Uterus (tissue), 4 donors: ENCODE data around the gene RBL1. TPM values are rescaled to one million over a fixed set of nuclear protein-coding genes. Genes with fewer than 3 reads are reported as not detected.
"Not testable (repeated sequence)": the region's sequence is repeated elsewhere in the genome, so short reads cannot be mapped to it uniquely, and the experiment has no call there.

ENCODE experiments used
- DNase-seq, 2 donors: peaks; one replicate each; pipeline ENCODE4 v3.0.0-alpha.2; 2019 to 2020
- H3K27ac ChIP-seq, 2 donors: fragments of 200-600 bp; sonication (generic); 1 replicate in 1 of 2; 2 replicates in 1 of 2; pipeline ENCODE4 v1.5.1; 2016 to 2018
- H3K27me3 ChIP-seq, 2 donors: fragments of 200-600 bp; sonication (generic); one replicate each; pipeline ENCODE4 v1.5.1; 2018 to 2019; ENCODE audit warnings: control low read depth in 1 of 2
- H3K36me3 ChIP-seq, 2 donors: fragments of 200-600 bp; sonication (generic); one replicate each; pipeline ENCODE4 v1.5.1; 2019; ENCODE audit warnings: control low read depth in 1 of 2
- H3K4me1 ChIP-seq, 2 donors: fragments of 200-600 bp; sonication (generic); one replicate each; pipeline ENCODE4 v1.5.1; 2018 to 2019; ENCODE audit warnings: control low read depth in 1 of 2
- H3K4me3 ChIP-seq, 2 donors: fragments of 200-600 bp; sonication (generic); 1 replicate in 1 of 2; 2 replicates in 1 of 2; pipeline ENCODE4 v1.5.1; 2018 to 2019; ENCODE audit warnings: mild to moderate bottlenecking in 1 of 2
- H3K9me3 ChIP-seq, 2 donors: fragments of 200-600 bp; sonication (generic); one replicate each; pipeline ENCODE4 v1.5.1; 2019; ENCODE audit warnings: control low read depth in 1 of 2
- CTCF ChIP-seq, 4 experiments: fragments of 200-600 bp in 2 of 4; fragments of 450-650 bp in 2 of 4; sonication (generic) in 2 of 4; IDR thresholded peaks; one replicate each; pipeline ENCODE4 v1.5.1; 2016 to 2019; ENCODE audit warnings: antibody characterized with exemption in 4 of 4, mild to moderate bottlenecking in 2 of 4, moderate library complexity in 1 of 4
- POLR2A ChIP-seq, 2 donors: fragments of 450-650 bp; IDR thresholded peaks; one replicate each; pipeline ENCODE4 v1.6.1; 2016; ENCODE audit warnings: antibody characterized with exemption in 2 of 2, mild to moderate bottlenecking in 1 of 2, moderate library complexity in 1 of 2
- intact Hi-C: fragments of 100-400 bp; cut with DNase I; formaldehyde crosslinking; loops from one replicate; pipeline ENCODE4 v1.15.1; 2023; ENCODE audit warnings: low total_unique reads
- total RNA-seq, 4 donors: library from RNA; depleted of rRNA in 3 of 4; stranded (reverse); fragments of >200 nt in 3 of 4; gene quantifications; one replicate each; pipeline versions ENCODE4 v1.1.0 to v1.2.4, GENCODE V29; 2014 to 2023
- donor health status: DM: yes; HTN: yes; CAD: no.

The RBL1 gene
- total RNA-seq, 4 donors from 2014 or later, result 0.51 to 28.1 (median 12.0) TPM

- H3K27me3 ChIP-seq, result no peaks in the 10 kb centered on the region
- H3K4me1 ChIP-seq, result no peaks in the 10 kb centered on the region
- no peak for DNase-seq
- no peak overlapping the region for H3K27ac ChIP-seq
- intact Hi-C loops, result no loop called here
- H3K36me3 ChIP-seq, result no peaks in the 10 kb centered on the region
- H3K9me3 ChIP-seq, result no peaks in the 10 kb centered on the region
- TF ChIP-seq POLR2A (IDR thresholded peaks at IDR 0.05) (no peak), CTCF (IDR thresholded peaks at IDR 0.05) (no peak)
- no peak overlapping the region for H3K4me3 ChIP-seq
Measured at GRCh38 chr20:37066168-37066567, 29.6 kb downstream of the RBL1 start.

GRCh38 chr20:37055276-37055675 is 40.5 kb downstream of the RBL1 start:
- Histone ChIP-seq H3K4me3 (no peak overlapping the region), H3K9me3 (no peaks in the 10 kb centered on the region), H3K36me3 (no peaks in the 10 kb centered on the region), H3K27ac (no peak overlapping the region), H3K27me3 (no peaks in the 10 kb centered on the region), H3K4me1 (no peaks in the 10 kb centered on the region)
- intact Hi-C loops, result no loop called here
- no peak for DNase-seq
- TF ChIP-seq POLR2A (IDR thresholded peaks at IDR 0.05), result no peak
- TF ChIP-seq CTCF (IDR thresholded peaks at IDR 0.05), result no peak

GRCh38 chr20:37053230-37053950 is 42.4 kb downstream of the RBL1 start:
- no peaks in the 10 kb centered on the region for H3K4me1 ChIP-seq
- H3K27ac ChIP-seq, result no peak overlapping the region
- intact Hi-C loops, result no loop called here
- TF ChIP-seq POLR2A (IDR thresholded peaks at IDR 0.05) (no peak), CTCF (IDR thresholded peaks at IDR 0.05) (no peak)
- no peaks in the 10 kb centered on the region for H3K27me3 ChIP-seq
- no peak for DNase-seq
- no peaks in the 10 kb centered on the region for H3K9me3 ChIP-seq
- no peak overlapping the region for H3K4me3 ChIP-seq
- no peaks in the 10 kb centered on the region for H3K36me3 ChIP-seq

- DNase-seq, result no peak
- TF ChIP-seq POLR2A (IDR thresholded peaks at IDR 0.05) (no peak), CTCF (IDR thresholded peaks at IDR 0.05) (no peak)
- no peak overlapping the region for H3K4me3 ChIP-seq
- H3K27ac ChIP-seq, result no peak overlapping the region
- intact Hi-C loops, result no loop called here
- H3K4me1 ChIP-seq, result no peaks in the 10 kb centered on the region
- no peaks in the 10 kb centered on the region for H3K36me3 ChIP-seq
- no peaks in the 10 kb centered on the region for H3K27me3 ChIP-seq
- H3K9me3 ChIP-seq, result no peaks in the 10 kb centered on the region
Measured at GRCh38 chr20:37042986-37043972, 52.5 kb downstream of the RBL1 start.

GRCh38 chr20:37039366-37039765 is 56.4 kb downstream of the RBL1 start:
- DNase-seq, H3K4me3 ChIP-seq, H3K27me3 ChIP-seq, H3K36me3 ChIP-seq, H3K9me3 ChIP-seq, H3K4me1 ChIP-seq, intact Hi-C loops, H3K27ac ChIP-seq: not testable (repeated sequence)
